B cell (primary cell): ENCODE measurements around the gene RALGAPB. TPM values are rescaled to one million over a fixed set of nuclear protein-coding genes. Genes with fewer than 3 reads are reported as not detected.

ENCODE experiments used
- ATAC-seq: fragments of 200-7000 bp; cut with Tn5 transposase; one replicate; pipeline ENCODE4 v1.10.0; 2021; ENCODE audit warnings: low read depth, mild to moderate bottlenecking, moderate number of reproducible peaks, moderate library complexity
- CTCF ChIA-PET: fragments of 350-600 bp; sonication (Branson Sonifier 250); formaldehyde crosslinking; loops from one replicate; lab custom pipeline; 2021; ENCODE audit warnings: antibody characterized with exemption, inconsistent platforms; lab: Charles Lee
- POLR2A ChIA-PET: fragments of 350-600 bp; sonication (Branson Sonifier 250); formaldehyde crosslinking; loops from one replicate; lab custom pipeline; 2021; ENCODE audit warnings: antibody characterized with exemption; lab: Charles Lee
- DNase-seq: peaks from one replicate; pipeline ENCODE4 v3.0.0; 2013
- H2AFZ ChIP-seq: 2 replicates; pipeline ENCODE4 v1.6.1; 2012; ENCODE audit warnings: mild to moderate bottlenecking, low read depth, low read length; ENCODE audit not compliant: insufficient read depth, poor library complexity, severe bottlenecking
- H3K27ac ChIP-seq, 2 donors: 1 replicate in 1 of 2; 2 replicates in 1 of 2; pipeline ENCODE4 v1.5.1; 2012 to 2013; ENCODE audit warnings: low read length in 2 of 2, mild to moderate bottlenecking in 2 of 2, moderate library complexity in 1 of 2
- H3K27me3 ChIP-seq, 4 experiments: fragments of 200-600 bp in 1 of 4; sonication (generic) in 1 of 4; replicated peaks in 1 of 4; 1 replicate in 2 of 4; 2 replicates in 2 of 4; pipeline versions ENCODE4 v1.6.1 to v1.7.0; 2013 to 2016; ENCODE audit warnings: low read length in 3 of 4, mild to moderate bottlenecking in 2 of 4, mixed read lengths in 1 of 4, moderate library complexity in 1 of 4; ENCODE audit not compliant: insufficient read depth in 4 of 4, control insufficient read depth in 3 of 4; ENCODE audit errors: control extremely low read depth in 1 of 4
- H3K36me3 ChIP-seq, 2 experiments: replicated peaks in 1 of 2; 1 replicate in 1 of 2; 2 replicates in 1 of 2; pipeline versions ENCODE4 v1.6.1 to v1.7.1; 2013; ENCODE audit warnings: low read length in 1 of 2; ENCODE audit not compliant: insufficient read depth in 2 of 2, control insufficient read depth in 1 of 2; ENCODE audit errors: control extremely low read depth in 1 of 2, extremely low read depth in 1 of 2
- H3K4me1 ChIP-seq, 2 donors: fragments of 200-600 bp in 1 of 2; sonication (generic) in 1 of 2; 1 replicate in 1 of 2; 2 replicates in 1 of 2; pipeline versions ENCODE4 v1.5.1 to v1.6.1; 2013 to 2017; ENCODE audit warnings: low read length in 2 of 2; ENCODE audit not compliant: control insufficient read depth in 2 of 2, insufficient read depth in 2 of 2
- H3K4me2 ChIP-seq: replicated peaks from 2 replicates; pipeline ENCODE3; 2012; ENCODE audit warnings: mild to moderate bottlenecking, low read depth, low read length; ENCODE audit not compliant: poor library complexity, severe bottlenecking
- H3K4me3 ChIP-seq, 5 experiments: fragments of 200-600 bp in 1 of 5; sonication (generic) in 1 of 5; 1 replicate in 3 of 5; 2 replicates in 2 of 5; pipeline versions ENCODE4 v1.5.1 to v1.7.0; 2011 to 2016; ENCODE audit warnings: low read length in 4 of 5, mild to moderate bottlenecking in 4 of 5, low read depth in 2 of 5, control low read depth in 1 of 5, moderate library complexity in 1 of 5; ENCODE audit not compliant: insufficient read depth in 1 of 5; ENCODE audit errors: control extremely low read depth in 1 of 5, extremely low read depth in 1 of 5
- H3K79me2 ChIP-seq: fragments of 200-600 bp; sonication (generic); one replicate; pipeline ENCODE4 v1.6.0; 2016; ENCODE audit warnings: low read length; ENCODE audit not compliant: control insufficient read depth, insufficient read depth
- H3K9ac ChIP-seq: fragments of 200-600 bp; sonication (generic); 2 replicates; pipeline ENCODE4 v1.6.1; 2017; ENCODE audit warnings: mild to moderate bottlenecking, low read length, moderate library complexity
- H3K9me3 ChIP-seq, 3 donors: one replicate each; pipeline versions ENCODE4 v1.6.1 to v1.7.1; 2013; ENCODE audit warnings: low read length in 2 of 3; ENCODE audit not compliant: control insufficient read depth in 2 of 3, insufficient read depth in 1 of 3; ENCODE audit errors: control extremely low read depth in 1 of 3
- H4K20me1 ChIP-seq: 2 replicates; pipeline ENCODE4 v1.6.0; 2012; ENCODE audit warnings: mild to moderate bottlenecking, low read length; ENCODE audit not compliant: insufficient read depth, control insufficient read depth, poor library complexity, severe bottlenecking
- H3K27ac Mint-ChIP-seq: one replicate; pipeline ENCODE4 v1.8.0; 2021; ENCODE audit warnings: mixed read lengths
- H3K27me3 Mint-ChIP-seq: one replicate; pipeline ENCODE4 v1.8.0; 2021; ENCODE audit warnings: mixed read lengths
- H3K4me1 Mint-ChIP-seq: one replicate; pipeline ENCODE4 v1.8.0; 2021; ENCODE audit warnings: mixed read lengths
- H3K4me3 Mint-ChIP-seq: one replicate; pipeline ENCODE4 v1.8.0; 2021; ENCODE audit warnings: mixed read lengths
- H3K9me3 Mint-ChIP-seq: one replicate; pipeline ENCODE4 v1.8.0; 2022; ENCODE audit warnings: mixed read lengths; ENCODE audit not compliant: insufficient read depth
- EZH2 ChIP-seq: IDR thresholded peaks from 2 replicates; pipeline ENCODE4 v1.6.1; 2012; ENCODE audit warnings: borderline replicate concordance, low read depth, mild to moderate bottlenecking, moderate library complexity, low read length; ENCODE audit not compliant: insufficient read depth, poor library complexity, severe bottlenecking
- WGBS: methylation state at CpG from one replicate; pipeline ENCODE4 v1.1.5; 2013; ENCODE audit warnings: missing lambda C conversion rate; ENCODE audit not compliant: insufficient coverage; 5-methylcytosine and 5-hydroxymethylcytosine counted together
- intact Hi-C: fragments of 100-400 bp; cut with micrococcal nuclease; formaldehyde crosslinking; loops from one replicate; pipeline ENCODE4 v1.10.0; 2022
- polyA plus RNA-seq: library from polyadenylated mRNA; depleted of rRNA; stranded (reverse); fragments of >200 nt; gene quantifications from 2 replicates; pipeline ENCODE4 v1.2.3, GENCODE V29; 2012
- total RNA-seq, 2 donors: library from RNA; stranded (reverse); fragments of 120-200 nt in 1 of 2; gene quantifications; 1 replicate in 1 of 2; 2 replicates in 1 of 2; pipeline versions ENCODE4 v1.2.3 to v1.2.4, GENCODE V29; 2013 to 2022
- TF ChIP-seq, protein P1 (sequence below): fragments of 200-600 bp; IDR thresholded peaks from one replicate; pipeline ENCODE4 v1.8.0; 2022; ENCODE audit warnings: antibody characterized with exemption, mild to moderate bottlenecking

RALGAPB gene
- total and polyA plus RNA-seq, 2 donors (not counting 1 experiment from before 2014, with no cell fraction given) = 15.0 to 58.3 TPM

DNA sequence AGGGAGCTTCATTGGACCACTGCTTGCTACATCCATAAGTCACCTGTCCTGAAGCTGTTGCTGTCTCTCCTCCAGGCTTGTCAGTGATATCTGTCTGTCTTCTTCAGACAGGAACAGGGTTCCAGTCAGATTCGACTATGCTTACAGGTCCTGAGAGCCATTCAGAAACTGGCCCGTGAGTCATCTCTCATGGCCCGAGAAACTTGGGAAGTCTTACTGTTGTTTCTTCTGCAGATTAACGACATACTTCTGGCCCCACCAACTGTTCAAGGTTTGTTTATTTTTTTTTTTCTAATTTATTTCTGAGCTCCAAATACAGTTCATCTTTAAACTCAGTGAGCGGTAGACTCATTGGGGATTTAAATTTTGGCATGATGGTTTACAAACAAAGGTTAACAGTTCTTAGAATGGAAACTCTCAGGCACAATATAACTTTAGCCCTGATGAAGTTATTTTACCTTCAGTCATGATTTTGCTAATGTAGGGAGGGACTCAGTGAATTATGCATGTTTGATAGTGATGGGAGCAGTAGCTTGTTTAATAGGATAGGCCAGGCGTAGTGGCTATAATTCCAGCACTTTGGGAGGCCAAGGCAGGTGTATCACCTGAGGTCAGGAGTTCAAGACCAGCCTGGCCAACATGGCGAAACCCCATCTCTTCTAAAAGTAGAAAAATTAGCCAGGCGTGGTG is 24.7 kb downstream of the RALGAPB start:
- no peaks in the 10 kb centered on the region for H3K27me3 ChIP-seq
- ATAC-seq = no peak
- no peak for TF ChIP-seq EZH2
- Mint-ChIP-seq H3K4me3 (no peak overlapping the region), H3K27ac (no peak overlapping the region), H3K27me3 (no peaks in the 10 kb centered on the region), H3K4me1 (no peaks in the 10 kb centered on the region), H3K9me3 (no peaks in the 10 kb centered on the region)
- CTCF ChIA-PET = no interaction called here
- POLR2A ChIA-PET = no interaction called here
- no peak overlapping the region for H3K4me3 ChIP-seq
- no peaks in the 10 kb centered on the region for H4K20me1 ChIP-seq
- no peak overlapping the region for H3K4me2 ChIP-seq
- H3K4me1 ChIP-seq = no peaks in the 10 kb centered on the region
- H3K79me2 ChIP-seq = no peaks in the 10 kb centered on the region
- H3K9me3 ChIP-seq = no peaks in the 10 kb centered on the region
- H3K36me3 ChIP-seq = peaks cover 31 to 84% of the 10 kb centered on the region in 2 experiments
- no peak overlapping the region for H2AFZ ChIP-seq
- intact Hi-C loops = no loop called here
- no peak for DNase-seq
- 94% methylated on average over 5 of the region's 8 CpGs for WGBS
- no peak overlapping the region for H3K9ac ChIP-seq
- H3K27ac ChIP-seq = no peak overlapping the region

DNA sequence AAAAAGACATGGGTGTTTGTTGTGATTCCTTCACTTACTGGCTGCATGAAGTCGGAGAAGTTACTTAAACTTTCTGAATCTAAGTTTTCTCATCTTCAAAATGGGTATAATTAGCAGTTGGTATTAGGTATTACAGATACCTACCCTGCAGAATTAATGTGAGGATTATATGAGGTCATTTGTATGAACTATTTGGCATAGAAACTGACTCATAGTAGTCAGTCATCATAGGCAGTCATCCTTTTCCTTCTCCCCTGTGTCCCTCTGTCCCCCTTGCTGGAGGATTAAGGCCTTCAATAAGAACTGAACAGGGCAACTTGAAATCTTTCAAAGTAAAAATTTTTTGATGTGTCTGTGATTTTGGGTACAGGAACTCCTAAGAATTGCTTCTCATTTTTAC is 26.3 kb downstream of the RALGAPB start:
- no peak overlapping the region for H3K9ac ChIP-seq
- no peaks in the 10 kb centered on the region for H3K27me3 ChIP-seq
- H2AFZ ChIP-seq = no peak overlapping the region
- no peak overlapping the region for H3K27ac Mint-ChIP-seq
- no peaks in the 10 kb centered on the region for H3K27me3 Mint-ChIP-seq
- no peaks in the 10 kb centered on the region for H3K4me1 Mint-ChIP-seq
- TF ChIP-seq, protein P1, sequence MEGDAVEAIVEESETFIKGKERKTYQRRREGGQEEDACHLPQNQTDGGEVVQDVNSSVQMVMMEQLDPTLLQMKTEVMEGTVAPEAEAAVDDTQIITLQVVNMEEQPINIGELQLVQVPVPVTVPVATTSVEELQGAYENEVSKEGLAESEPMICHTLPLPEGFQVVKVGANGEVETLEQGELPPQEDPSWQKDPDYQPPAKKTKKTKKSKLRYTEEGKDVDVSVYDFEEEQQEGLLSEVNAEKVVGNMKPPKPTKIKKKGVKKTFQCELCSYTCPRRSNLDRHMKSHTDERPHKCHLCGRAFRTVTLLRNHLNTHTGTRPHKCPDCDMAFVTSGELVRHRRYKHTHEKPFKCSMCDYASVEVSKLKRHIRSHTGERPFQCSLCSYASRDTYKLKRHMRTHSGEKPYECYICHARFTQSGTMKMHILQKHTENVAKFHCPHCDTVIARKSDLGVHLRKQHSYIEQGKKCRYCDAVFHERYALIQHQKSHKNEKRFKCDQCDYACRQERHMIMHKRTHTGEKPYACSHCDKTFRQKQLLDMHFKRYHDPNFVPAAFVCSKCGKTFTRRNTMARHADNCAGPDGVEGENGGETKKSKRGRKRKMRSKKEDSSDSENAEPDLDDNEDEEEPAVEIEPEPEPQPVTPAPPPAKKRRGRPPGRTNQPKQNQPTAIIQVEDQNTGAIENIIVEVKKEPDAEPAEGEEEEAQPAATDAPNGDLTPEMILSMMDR = no peak
- no peak for TF ChIP-seq EZH2
- ChIA-PET POLR2A (no interaction called here), CTCF (no interaction called here)
- H3K9me3 Mint-ChIP-seq = no peaks in the 10 kb centered on the region
- intact Hi-C loops = no loop called here
- no peaks in the 10 kb centered on the region for H3K4me1 ChIP-seq
- WGBS = no CpG with 5 or more reads among the region's 1 CpG
- H3K27ac ChIP-seq = no peak overlapping the region
- H4K20me1 ChIP-seq = no peaks in the 10 kb centered on the region
- H3K4me3 ChIP-seq = no peak overlapping the region
- DNase-seq (no peak), ATAC-seq (no peak)
- no peaks in the 10 kb centered on the region for H3K79me2 ChIP-seq
- no peak overlapping the region for H3K4me3 Mint-ChIP-seq
- H3K9me3 ChIP-seq = no peaks in the 10 kb centered on the region
- no peak overlapping the region for H3K4me2 ChIP-seq
- peaks cover 29 to 77% of the 10 kb centered on the region in 2 experiments for H3K36me3 ChIP-seq
